Stimulated activated naive CD4-positive, alpha-beta T cell (primary cell): ENCODE measurements around the gene ITGB6.
A peak's percentile ranks its signal among the peaks of the same experiment; 100 is the strongest.

Experiments
- DNase-seq, 6 experiments: peaks; one replicate each; lab custom pipeline; 2025; lab: John Stamatoyannopoulos, UW

ITGB6 gene

GRCh38 chr2:160221391-160222276 lies 21.6 kb upstream of the ITGB6 start:
- DNase-seq, result no peak

GRCh38 chr2:160220545-160221009 lies 20.5 kb upstream of the ITGB6 start:
- DNase-seq, result peak in 1 of 6 experiments; percentile 2

- DNase-seq, result no peak
Measured at GRCh38 chr2:160220026-160220425, 20.0 kb upstream of the ITGB6 start.

GRCh38 chr2:160214461-160215445 lies 14.7 kb upstream of the ITGB6 start:
- no peak for DNase-seq

- DNase-seq, result no peak
Measured at GRCh38 chr2:160213511-160213910, 13.4 kb upstream of the ITGB6 start.

GRCh38 chr2:160210599-160211138 lies 10.6 kb upstream of the ITGB6 start:
- peak; percentile 38 to 80 (median 56) for DNase-seq

- no peak for DNase-seq
Measured at GRCh38 chr2:160209516-160209856, 9.4 kb upstream of the ITGB6 start.

DNA sequence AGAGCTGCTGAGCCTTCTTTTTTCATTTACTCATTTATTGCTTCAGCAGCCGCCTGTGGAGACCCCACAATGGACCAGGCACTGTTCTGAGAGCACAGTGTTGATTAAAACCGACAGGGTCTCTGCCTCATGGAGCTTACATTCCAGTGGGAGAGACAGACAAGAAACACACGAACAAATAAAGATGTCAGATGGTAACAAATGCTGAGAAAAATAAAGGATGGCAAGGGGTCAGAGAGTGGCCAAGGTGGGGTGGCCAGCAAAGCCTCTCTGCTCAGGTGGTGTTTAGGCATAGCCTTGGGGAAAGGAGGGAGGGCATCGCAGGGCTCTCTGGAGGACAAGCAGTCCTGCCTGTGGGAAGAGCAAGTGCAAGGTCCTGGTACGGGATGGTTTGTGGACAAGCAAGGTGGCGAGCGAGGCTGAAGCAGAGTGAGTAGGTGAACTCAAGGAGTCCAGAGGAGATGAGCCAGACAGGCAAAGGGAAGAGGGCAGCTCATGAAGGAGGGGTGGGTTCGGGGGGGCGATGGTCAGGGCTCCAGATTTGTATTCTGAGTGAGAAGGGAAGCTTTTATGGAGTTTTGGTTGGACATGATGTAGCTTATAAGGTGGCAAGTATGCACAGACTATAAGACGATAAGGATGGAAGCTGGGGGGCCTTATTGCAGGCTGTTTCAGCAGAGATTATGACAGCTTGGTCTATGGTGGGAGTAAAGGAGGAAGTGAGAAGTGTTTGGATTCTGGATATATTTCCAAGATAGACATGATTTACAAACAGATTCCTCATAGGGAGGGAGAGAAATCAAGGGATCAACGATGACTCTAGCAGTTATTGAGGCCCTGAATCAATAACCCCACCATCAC lies 8.8 kb upstream of the ITGB6 start:
- no peak for DNase-seq

- no peak for DNase-seq
Measured at GRCh38 chr2:160207804-160208654, 8.0 kb upstream of the ITGB6 start.

DNA sequence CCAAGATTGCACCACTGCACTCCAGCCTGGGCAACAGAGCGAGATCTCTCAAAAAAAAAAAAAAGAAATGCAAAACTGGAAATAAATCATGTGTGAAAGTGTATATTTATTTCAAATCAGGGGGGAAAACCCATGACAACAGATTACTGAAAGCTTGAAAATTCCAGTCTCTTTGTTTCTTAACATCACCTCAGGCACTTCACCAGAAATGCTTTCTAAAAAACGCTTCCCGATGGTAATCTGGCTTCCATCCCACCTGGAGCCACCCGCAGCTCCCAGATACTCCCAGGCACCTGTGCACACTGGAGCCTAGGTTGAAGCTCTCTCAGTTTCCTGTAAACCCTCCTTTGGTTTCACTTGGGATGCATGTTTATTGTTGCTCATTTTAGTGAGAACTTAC lies 7.2 kb upstream of the ITGB6 start:
- DNase-seq, result no peak

- DNase-seq, result no peak
Measured at GRCh38 chr2:160206436-160206835, 6.4 kb upstream of the ITGB6 start.

DNA sequence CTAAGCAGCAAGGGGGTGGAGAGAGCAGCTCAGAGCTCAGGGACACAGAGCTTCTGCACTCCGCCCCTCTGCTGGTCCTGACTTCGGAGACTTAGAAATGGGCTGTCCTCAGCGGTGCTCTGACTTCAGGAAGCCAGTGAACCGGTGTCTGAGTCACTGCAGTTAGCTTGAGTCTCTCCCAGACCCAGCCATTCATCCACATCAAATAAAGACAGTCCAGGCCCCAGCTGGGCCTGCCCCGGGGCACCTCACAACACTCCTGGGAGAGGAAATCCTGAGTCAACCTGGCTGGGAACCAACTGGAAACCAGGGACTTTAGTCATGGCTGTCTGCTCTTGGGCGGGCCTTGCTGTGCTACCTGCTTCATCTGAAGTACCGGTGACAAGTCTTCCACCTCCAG lies 5.4 kb upstream of the ITGB6 start:
- DNase-seq, result no peak

GRCh38 chr2:160203422-160203821 lies 3.4 kb upstream of the ITGB6 start:
- DNase-seq, result no peak

DNA sequence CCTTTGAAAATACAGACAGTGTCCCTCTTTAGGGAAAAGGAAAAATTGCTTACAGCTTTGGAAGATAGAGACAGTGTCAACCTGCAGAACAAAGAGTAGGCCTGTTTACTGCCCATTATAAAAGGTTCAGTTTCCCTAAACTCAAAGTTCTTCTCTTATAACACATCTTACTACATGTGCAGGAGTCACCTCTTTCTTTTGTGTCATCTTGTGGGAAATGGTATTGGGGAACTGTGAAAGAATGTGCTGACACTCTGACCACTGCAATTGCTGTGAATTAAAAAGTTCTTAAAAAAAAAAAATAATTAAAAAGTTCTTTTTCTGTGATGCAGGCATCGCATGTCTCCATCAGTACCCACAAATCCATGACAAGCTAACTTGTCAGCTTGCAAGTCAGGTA lies 2.9 kb upstream of the ITGB6 start:
- DNase-seq, result no peak

- no peak for DNase-seq
Measured at GRCh38 chr2:160201849-160202539, 1.9 kb upstream of the ITGB6 start.

DNA sequence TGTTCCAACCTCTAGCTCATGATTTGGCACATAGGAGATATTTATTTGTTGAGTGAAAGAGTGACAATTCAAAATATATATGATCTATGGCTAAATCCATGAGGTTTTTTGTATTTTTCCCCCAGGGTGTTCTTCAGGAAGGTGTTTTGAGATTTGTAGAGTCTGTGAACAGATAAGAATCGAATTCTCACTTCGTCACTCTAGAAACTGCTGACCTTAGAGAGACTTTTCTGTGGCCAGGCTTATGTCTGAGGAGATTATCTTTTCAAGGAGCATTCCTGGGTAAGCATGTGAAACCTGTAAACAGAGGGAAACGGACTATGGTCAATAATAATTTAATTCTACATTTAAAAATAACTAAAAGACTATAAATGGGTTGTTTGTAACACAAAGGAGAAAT lies 849 bp upstream of the ITGB6 start:
- DNase-seq, result no peak

- no peak for DNase-seq
Measured at GRCh38 chr2:160199053-160199452, 1.0 kb downstream of the ITGB6 start.

DNA sequence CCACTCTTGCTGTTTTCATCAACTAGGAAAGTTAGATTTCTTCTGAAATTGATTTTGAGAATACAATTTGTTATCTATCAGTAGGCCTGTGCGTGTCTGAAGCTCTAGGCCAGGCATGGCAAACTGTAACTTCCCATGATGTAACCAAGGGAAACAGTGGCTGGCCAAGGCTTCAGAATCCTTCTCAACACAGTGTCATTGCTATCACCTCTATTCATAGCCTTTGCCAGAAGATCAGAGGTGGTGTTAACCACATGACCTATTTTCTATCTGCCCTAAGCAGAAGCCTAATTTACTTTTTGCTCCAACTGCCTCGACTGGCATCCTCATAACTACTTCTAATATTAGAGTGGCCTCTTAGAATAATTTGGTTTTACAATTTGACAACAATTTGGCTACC lies 2.5 kb downstream of the ITGB6 start:
- DNase-seq, result no peak

- no peak for DNase-seq
Measured at GRCh38 chr2:160194946-160195345, 5.1 kb downstream of the ITGB6 start.

GRCh38 chr2:160194351-160194750 lies 5.7 kb downstream of the ITGB6 start:
- DNase-seq, result no peak
